Loucy (cell line): ENCODE measurements around the gene NRG3.

ENCODE experiments used
- H2AFZ ChIP-seq: fragments of 200-600 bp; sonication (generic); 2 replicates; pipeline ENCODE4 v1.6.0; 2016; ENCODE audit warnings: antibody characterized with exemption, mild to moderate bottlenecking, low read length, moderate library complexity
- H3F3A ChIP-seq: fragments of 200-600 bp; 2 replicates; pipeline ENCODE4 v1.6.0; 2016; ENCODE audit warnings: antibody characterized with exemption, low read depth, mild to moderate bottlenecking
- H3K27me3 ChIP-seq: fragments of 200-600 bp; sonication (generic); 2 replicates; pipeline ENCODE4 v1.6.1; 2014; ENCODE audit warnings: low read length, mild to moderate bottlenecking; ENCODE audit not compliant: insufficient read depth, poor library complexity, severe bottlenecking
- H3K36me3 ChIP-seq: fragments of 200-600 bp; sonication (generic); 2 replicates; pipeline ENCODE4 v1.6.1; 2016; ENCODE audit warnings: low read length; ENCODE audit not compliant: insufficient read depth
- H3K4me1 ChIP-seq: fragments of 200-600 bp; sonication (generic); 2 replicates; pipeline ENCODE4 v1.5.1; 2014; ENCODE audit warnings: low read length, mild to moderate bottlenecking; ENCODE audit not compliant: insufficient read depth, poor library complexity, severe bottlenecking
- H3K4me2 ChIP-seq: fragments of 200-600 bp; sonication (generic); 2 replicates; pipeline ENCODE4 v1.6.0; 2014; ENCODE audit warnings: antibody characterized with exemption, low read length, low read depth, mild to moderate bottlenecking; ENCODE audit not compliant: poor library complexity, severe bottlenecking
- H3K4me3 ChIP-seq: fragments of 200-600 bp; sonication (generic); 2 replicates; pipeline ENCODE4 v1.5.1; 2014; ENCODE audit warnings: low read length, mild to moderate bottlenecking, mixed read lengths; ENCODE audit not compliant: poor library complexity, severe bottlenecking
- H3K79me2 ChIP-seq: fragments of 200-600 bp; sonication (generic); 2 replicates; pipeline ENCODE4 v1.6.1; 2014; ENCODE audit warnings: low read length; ENCODE audit not compliant: insufficient read depth
- H3K9ac ChIP-seq: fragments of 200-600 bp; sonication (generic); 2 replicates; pipeline ENCODE4 v1.6.0; 2014; ENCODE audit warnings: mild to moderate bottlenecking, low read depth, low read length, moderate library complexity; ENCODE audit not compliant: poor library complexity, severe bottlenecking
- H3K9me2 ChIP-seq: fragments of 200-600 bp; sonication (generic); replicated peaks from 2 replicates; pipeline ENCODE4 v1.6.1; 2016; ENCODE audit warnings: low read depth, low read length, mixed read lengths
- H3K9me3 ChIP-seq: fragments of 200-600 bp; sonication (generic); 2 replicates; pipeline ENCODE4 v1.6.1; 2014; ENCODE audit warnings: mild to moderate bottlenecking, antibody characterized with exemption, low read length, low read depth; ENCODE audit not compliant: insufficient read depth
- H4K20me1 ChIP-seq: fragments of 200-600 bp; sonication (generic); 2 replicates; pipeline ENCODE4 v1.6.0; 2014; ENCODE audit warnings: antibody characterized with exemption, low read length, mild to moderate bottlenecking; ENCODE audit not compliant: insufficient read depth, poor library complexity, severe bottlenecking
- CTCF ChIP-seq: fragments of 200-600 bp; sonication (generic); conservative IDR thresholded peaks from 2 replicates; pipeline ENCODE4 v1.5.1; 2014; ENCODE audit warnings: mild to moderate bottlenecking, antibody characterized with exemption, low read length
- EZH2phosphoT487 ChIP-seq: fragments of 200-600 bp; IDR thresholded peaks from 2 replicates; pipeline ENCODE4 v1.6.1; 2018; ENCODE audit warnings: antibody characterized with exemption, mild to moderate bottlenecking, moderate library complexity, borderline replicate concordance

The NRG3 gene

GRCh38 chr10:82084904-82085303 lies 209.9 kb downstream of the NRG3 start:
- Histone ChIP-seq H2AFZ (no peak overlapping the region), H3K4me1 (no peaks in the 10 kb centered on the region), H3K36me3 (no peaks in the 10 kb centered on the region), H3K4me2 (no peak overlapping the region), H3K79me2 (no peaks in the 10 kb centered on the region), H3K9ac (no peak overlapping the region), H3K27me3 (no peaks in the 10 kb centered on the region), H3K9me3 (no peaks in the 10 kb centered on the region), H4K20me1 (no peaks in the 10 kb centered on the region), H3F3A (no peaks in the 10 kb centered on the region), H3K4me3 (no peak overlapping the region), H3K9me2 (no peaks in the 10 kb centered on the region)
- TF ChIP-seq CTCF (no peak), EZH2phosphoT487 (no peak)

DNA sequence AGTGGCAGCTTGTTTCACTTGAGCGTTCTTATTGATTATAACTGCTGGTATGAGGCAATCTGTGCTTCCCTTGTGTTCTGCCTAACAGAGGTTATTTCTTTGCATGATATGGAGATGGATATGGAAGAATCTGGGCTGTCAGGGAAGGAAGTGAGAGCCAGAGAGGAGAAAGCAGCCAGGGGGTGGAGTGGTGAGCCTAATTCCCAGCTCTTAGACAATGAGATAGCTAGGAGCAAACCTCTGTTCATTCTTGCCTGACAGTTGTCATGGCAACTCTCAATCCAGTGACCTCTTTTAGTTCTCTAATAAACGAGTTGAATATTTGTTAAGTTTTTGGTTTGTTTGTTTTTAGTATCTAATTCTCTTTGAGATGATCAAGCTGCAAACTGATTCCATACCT lies 214.3 kb downstream of the NRG3 start:
- TF ChIP-seq EZH2phosphoT487, result no peak
- TF ChIP-seq CTCF, result no peak
- H3K4me1 ChIP-seq, result no peaks in the 10 kb centered on the region
- no peak overlapping the region for H3K4me2 ChIP-seq
- no peaks in the 10 kb centered on the region for H3K9me2 ChIP-seq
- no peaks in the 10 kb centered on the region for H4K20me1 ChIP-seq
- H3K27me3 ChIP-seq, result no peaks in the 10 kb centered on the region
- H3K9me3 ChIP-seq, result no peaks in the 10 kb centered on the region
- H2AFZ ChIP-seq, result no peak overlapping the region
- no peaks in the 10 kb centered on the region for H3K36me3 ChIP-seq
- no peak overlapping the region for H3K4me3 ChIP-seq
- H3K9ac ChIP-seq, result no peak overlapping the region
- no peaks in the 10 kb centered on the region for H3K79me2 ChIP-seq
- no peaks in the 10 kb centered on the region for H3F3A ChIP-seq

DNA sequence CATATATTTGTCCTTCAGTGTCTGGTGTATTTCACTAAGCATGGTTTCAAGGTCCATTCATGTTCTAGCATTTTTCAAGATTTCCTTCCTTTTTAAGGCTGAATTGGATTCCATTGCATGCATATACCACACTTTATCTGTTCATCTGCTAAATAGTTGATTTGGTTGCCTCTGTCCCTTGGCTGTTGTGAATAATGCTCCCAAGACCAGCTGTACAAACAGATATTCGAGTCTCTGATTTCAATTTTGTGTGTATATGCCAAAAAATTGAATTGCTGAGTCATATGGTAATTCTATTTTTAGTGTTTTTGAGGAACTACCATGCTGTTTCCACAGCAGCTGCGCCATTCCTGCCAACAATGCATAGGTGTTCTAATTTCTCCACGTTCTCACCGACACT lies 216.4 kb downstream of the NRG3 start:
- H3K9me3 ChIP-seq, result no peaks in the 10 kb centered on the region
- no peak overlapping the region for H2AFZ ChIP-seq
- no peaks in the 10 kb centered on the region for H3F3A ChIP-seq
- no peaks in the 10 kb centered on the region for H3K79me2 ChIP-seq
- H3K4me3 ChIP-seq, result no peak overlapping the region
- H3K9ac ChIP-seq, result no peak overlapping the region
- H3K4me2 ChIP-seq, result no peak overlapping the region
- H4K20me1 ChIP-seq, result no peaks in the 10 kb centered on the region
- H3K36me3 ChIP-seq, result no peaks in the 10 kb centered on the region
- no peaks in the 10 kb centered on the region for H3K4me1 ChIP-seq
- no peaks in the 10 kb centered on the region for H3K9me2 ChIP-seq
- H3K27me3 ChIP-seq, result no peaks in the 10 kb centered on the region
- no peak for TF ChIP-seq CTCF
- TF ChIP-seq EZH2phosphoT487, result no peak
